ENCODE measurements around the gene ATP6V1E1.
"Not testable (repeated sequence)": the region's sequence is repeated elsewhere in the genome, so short reads cannot be mapped to it uniquely, and the experiment has no call there.

ATP6V1E1 gene

DNA sequence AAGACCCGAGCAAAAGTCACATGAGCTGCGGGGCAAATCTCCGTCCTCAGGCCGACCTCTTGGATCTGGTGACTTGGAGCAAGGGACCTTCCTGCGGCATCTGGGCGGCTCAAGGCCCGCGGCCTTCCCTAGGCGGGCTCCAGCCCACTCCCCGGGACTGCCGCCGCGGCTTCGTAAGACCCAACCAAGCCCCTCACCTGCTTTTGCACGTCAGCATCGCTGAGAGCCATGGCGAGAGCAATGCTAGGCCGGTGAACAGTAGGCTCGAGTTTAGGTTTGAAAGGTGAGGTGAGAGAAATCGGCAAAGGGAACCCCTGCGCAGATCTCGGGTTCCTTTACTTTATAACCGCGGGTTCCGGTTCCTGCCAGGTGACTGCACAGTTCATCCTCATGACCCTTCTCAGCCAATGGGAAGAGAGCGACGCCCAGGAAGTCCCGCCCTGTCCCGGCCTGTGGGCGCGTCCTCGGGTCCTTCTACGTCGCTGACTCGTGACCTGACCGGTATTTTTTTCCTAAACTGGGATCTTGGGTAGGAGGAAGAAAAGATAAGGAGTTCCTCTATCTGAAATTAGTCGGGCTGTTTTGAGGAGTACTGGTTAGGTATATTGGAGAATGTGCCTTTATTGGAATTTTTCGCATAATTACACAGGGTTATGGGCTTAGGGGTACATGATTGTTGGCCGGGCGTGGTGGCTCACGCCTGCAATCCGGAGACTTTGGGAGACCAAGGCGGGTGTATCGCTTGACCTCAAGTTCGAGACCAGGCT lies at the start of gene ATP6V1E1:
ATP6V1E1 (minus strand) TSS at position 344 of the 767 bp plus-strand sequence; CDS start at position 230, 114 bp downstream.
- DNase-seq (ENCODE audit: low spot score in 2 of 2) (peak; percentile 92 to 93), ATAC-seq (ENCODE audit: low read depth) (peak; percentile 99)
- Mint-ChIP-seq H3K4me3 (peak within 1 kb of the TSS; percentile 93), H3K27me3 (no peaks in the 10 kb centered on the region), H3K9me3 (no peaks in the 10 kb centered on the region), H3K27ac (peak within 1 kb of the TSS; percentile 98), H3K4me1 (peaks cover 9% of the 10 kb centered on the region), H3K36me3 (no peaks in the 10 kb centered on the region)

GRCh38 chr22:17675584-17675983 lies 47.0 kb upstream of the ATP6V1E1 start:
- peaks cover 5% of the 10 kb centered on the region for H3K4me1 Mint-ChIP-seq
- no peaks in the 10 kb centered on the region for H3K27me3 Mint-ChIP-seq
- peaks cover 4% of the 10 kb centered on the region for H3K36me3 Mint-ChIP-seq
- DNase-seq (ENCODE audit: low spot score in 2 of 2) (no peak), ATAC-seq (ENCODE audit: low read depth) (no peak)
- no peak overlapping the region for H3K4me3 Mint-ChIP-seq
- no peaks in the 10 kb centered on the region for H3K9me3 Mint-ChIP-seq
- H3K27ac Mint-ChIP-seq: no peak overlapping the region

DNA sequence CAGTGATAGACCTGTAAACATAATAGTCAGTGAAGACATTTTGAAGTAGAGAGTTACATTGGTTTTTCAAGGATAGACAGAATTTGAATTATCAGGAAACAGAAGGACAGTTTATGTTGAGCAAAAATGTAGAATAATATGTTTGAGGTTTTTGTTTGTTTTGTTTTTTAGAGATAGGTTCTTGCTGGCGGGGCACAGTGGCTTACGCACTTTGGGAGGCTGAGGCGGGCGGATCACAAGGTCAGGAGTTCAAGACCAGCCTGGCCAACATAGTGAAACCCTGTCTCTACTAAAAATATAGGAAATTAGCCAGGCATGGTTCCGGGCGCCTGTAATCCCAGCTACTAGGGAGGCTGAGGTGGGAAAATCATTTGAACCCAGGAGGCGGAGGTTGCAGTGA lies 45.6 kb upstream of the ATP6V1E1 start:
- DNase-seq (ENCODE audit: low spot score in 2 of 2): no peak
- Mint-ChIP-seq H3K4me1 (peaks cover 9% of the 10 kb centered on the region), H3K4me3 (no peak overlapping the region), H3K27ac (no peak overlapping the region), H3K27me3 (no peaks in the 10 kb centered on the region), H3K36me3 (peaks cover 10% of the 10 kb centered on the region), H3K9me3 (no peaks in the 10 kb centered on the region)
- ATAC-seq (ENCODE audit: low read depth): no peak

- Mint-ChIP-seq H3K27ac (no peak overlapping the region), H3K27me3 (no peaks in the 10 kb centered on the region), H3K4me1 (peaks cover 8% of the 10 kb centered on the region), H3K36me3 (peaks cover 7% of the 10 kb centered on the region), H3K4me3 (no peak overlapping the region), H3K9me3 (no peaks in the 10 kb centered on the region)
- DNase-seq (ENCODE audit: low spot score in 2 of 2) (no peak), ATAC-seq (ENCODE audit: low read depth) (no peak)
These were observed 44.0 kb upstream of the ATP6V1E1 start for GRCh38 chr22:17672417-17672991.

DNA sequence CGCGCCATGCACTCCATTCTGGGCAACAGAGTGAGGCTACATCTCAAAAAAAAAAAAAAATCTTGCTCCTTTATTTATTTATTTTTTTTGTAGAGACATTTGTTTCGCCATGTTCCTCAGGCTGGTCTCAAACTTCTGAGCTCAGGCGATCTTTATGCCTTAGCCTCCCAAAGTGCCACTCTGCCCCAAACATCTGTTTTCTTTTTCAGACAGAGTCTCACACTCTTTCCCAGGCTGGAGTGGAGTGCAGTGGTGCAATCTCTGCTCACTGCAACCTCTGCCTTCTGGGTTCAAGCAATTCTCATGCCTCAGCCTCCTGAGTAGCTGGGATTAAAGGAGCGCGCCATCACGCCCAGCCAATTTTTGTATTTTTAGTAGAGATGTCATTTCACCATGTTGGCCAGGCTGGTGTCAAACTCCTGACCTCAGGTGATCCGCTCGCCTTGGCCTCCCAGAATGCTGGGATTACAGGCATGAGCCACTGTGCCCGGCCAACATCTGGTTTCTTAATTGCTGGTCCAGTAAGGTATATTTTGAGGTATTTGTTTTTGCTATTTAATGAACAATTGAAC lies 43.1 kb upstream of the ATP6V1E1 start:
- DNase-seq (ENCODE audit: low spot score in 2 of 2); H3K4me3 Mint-ChIP-seq; H3K4me1 Mint-ChIP-seq; ATAC-seq (ENCODE audit: low read depth); H3K9me3 Mint-ChIP-seq; H3K27me3 Mint-ChIP-seq; H3K27ac Mint-ChIP-seq: not testable (repeated sequence)
- peaks cover 12% of the 10 kb centered on the region for H3K36me3 Mint-ChIP-seq

DNA sequence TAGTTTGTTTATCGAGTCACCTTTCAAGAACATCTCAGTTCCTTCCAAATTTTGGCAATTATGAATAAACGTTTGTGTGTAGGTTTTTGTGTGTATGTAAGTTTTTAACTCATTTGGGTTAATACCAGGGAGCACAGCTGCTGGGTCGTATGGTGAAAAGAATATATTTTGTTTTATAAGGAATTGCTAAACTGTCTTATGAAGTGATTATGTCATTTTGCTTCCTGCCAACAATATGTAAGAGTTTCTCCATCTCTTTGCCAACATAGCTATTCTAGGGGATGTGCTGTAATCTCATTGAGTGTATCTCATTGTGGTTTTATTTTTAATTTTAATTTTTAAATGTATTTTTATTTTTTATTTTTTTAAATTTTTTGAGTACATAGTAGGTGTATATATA lies 37.3 kb upstream of the ATP6V1E1 start:
- no peaks in the 10 kb centered on the region for H3K27me3 Mint-ChIP-seq
- no peak for DNase-seq (ENCODE audit: low spot score in 2 of 2)
- H3K9me3 Mint-ChIP-seq: peaks cover 5% of the 10 kb centered on the region
- no peak overlapping the region for H3K27ac Mint-ChIP-seq
- peaks cover 5% of the 10 kb centered on the region for H3K4me1 Mint-ChIP-seq
- H3K4me3 Mint-ChIP-seq: no peak overlapping the region
- peaks cover 33% of the 10 kb centered on the region for H3K36me3 Mint-ChIP-seq
- no peak for ATAC-seq (ENCODE audit: low read depth)

DNA sequence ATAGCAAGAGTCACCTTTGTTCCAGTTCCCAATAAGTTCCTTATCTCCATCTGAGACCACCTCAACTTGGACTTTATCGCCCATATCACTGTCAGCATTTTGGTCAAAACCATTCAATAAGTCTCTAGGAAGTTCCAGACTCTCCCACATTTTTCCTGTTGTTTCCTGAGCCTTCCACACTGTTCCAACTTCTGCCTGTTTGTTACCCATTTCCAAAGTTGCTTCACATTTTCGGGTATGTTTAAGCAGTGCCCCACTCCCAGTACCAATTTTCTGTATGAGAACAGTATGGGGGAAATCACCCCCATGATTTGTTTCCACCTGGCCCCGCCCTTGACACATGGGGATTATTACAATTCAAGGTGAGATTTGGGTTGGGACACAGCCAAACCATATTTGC lies 36.7 kb upstream of the ATP6V1E1 start:
- peaks cover 38% of the 10 kb centered on the region for H3K36me3 Mint-ChIP-seq
- DNase-seq (ENCODE audit: low spot score in 2 of 2): no peak
- no peak for ATAC-seq (ENCODE audit: low read depth)
- peaks cover 5% of the 10 kb centered on the region for H3K9me3 Mint-ChIP-seq
- no peak overlapping the region for H3K4me3 Mint-ChIP-seq
- peak overlapping the region; percentile 21 for H3K27ac Mint-ChIP-seq
- H3K4me1 Mint-ChIP-seq: peaks cover 5% of the 10 kb centered on the region
- no peaks in the 10 kb centered on the region for H3K27me3 Mint-ChIP-seq

GRCh38 chr22:17664414-17665055 lies 36.0 kb upstream of the ATP6V1E1 start:
- no peak for DNase-seq (ENCODE audit: low spot score in 2 of 2)
- H3K4me1 Mint-ChIP-seq: peaks cover 5% of the 10 kb centered on the region
- no peak overlapping the region for H3K4me3 Mint-ChIP-seq
- peaks cover 37% of the 10 kb centered on the region for H3K36me3 Mint-ChIP-seq
- no peak overlapping the region for H3K27ac Mint-ChIP-seq
- ATAC-seq (ENCODE audit: low read depth): no peak
- peaks cover 5% of the 10 kb centered on the region for H3K9me3 Mint-ChIP-seq
- no peaks in the 10 kb centered on the region for H3K27me3 Mint-ChIP-seq

GRCh38 chr22:17656870-17657395 lies 28.4 kb upstream of the ATP6V1E1 start:
- Mint-ChIP-seq H3K9me3 (no peaks in the 10 kb centered on the region), H3K4me3 (no peak overlapping the region), H3K4me1 (peaks cover 2% of the 10 kb centered on the region), H3K27ac (no peak overlapping the region), H3K27me3 (no peaks in the 10 kb centered on the region), H3K36me3 (peaks cover 10% of the 10 kb centered on the region)
- ATAC-seq (ENCODE audit: low read depth): no peak
- DNase-seq (ENCODE audit: low spot score in 2 of 2): no peak

GRCh38 chr22:17655289-17655688 lies 26.7 kb upstream of the ATP6V1E1 start:
- Mint-ChIP-seq H3K4me1 (peaks cover 2% of the 10 kb centered on the region), H3K36me3 (peaks cover 5% of the 10 kb centered on the region), H3K4me3 (no peak overlapping the region), H3K27ac (no peak overlapping the region), H3K27me3 (no peaks in the 10 kb centered on the region), H3K9me3 (no peaks in the 10 kb centered on the region)
- ATAC-seq (ENCODE audit: low read depth) (no peak), DNase-seq (ENCODE audit: low spot score in 2 of 2) (no peak)

- H3K27ac Mint-ChIP-seq: no peak overlapping the region
- no peak overlapping the region for H3K4me3 Mint-ChIP-seq
- no peak for ATAC-seq (ENCODE audit: low read depth)
- no peaks in the 10 kb centered on the region for H3K9me3 Mint-ChIP-seq
- H3K27me3 Mint-ChIP-seq: no peaks in the 10 kb centered on the region
- H3K36me3 Mint-ChIP-seq: peaks cover 2% of the 10 kb centered on the region
- no peak for DNase-seq (ENCODE audit: low spot score in 2 of 2)
- H3K4me1 Mint-ChIP-seq: peaks cover 5% of the 10 kb centered on the region
These were observed 20.0 kb upstream of the ATP6V1E1 start for GRCh38 chr22:17648569-17648968.

GRCh38 chr22:17647991-17648390 lies 19.4 kb upstream of the ATP6V1E1 start:
- peaks cover 3% of the 10 kb centered on the region for H3K4me1 Mint-ChIP-seq
- no peak for ATAC-seq (ENCODE audit: low read depth)
- no peak overlapping the region for H3K4me3 Mint-ChIP-seq
- no peak overlapping the region for H3K27ac Mint-ChIP-seq
- peaks cover 2% of the 10 kb centered on the region for H3K36me3 Mint-ChIP-seq
- no peaks in the 10 kb centered on the region for H3K9me3 Mint-ChIP-seq
- no peak for DNase-seq (ENCODE audit: low spot score in 2 of 2)
- H3K27me3 Mint-ChIP-seq: no peaks in the 10 kb centered on the region

DNA sequence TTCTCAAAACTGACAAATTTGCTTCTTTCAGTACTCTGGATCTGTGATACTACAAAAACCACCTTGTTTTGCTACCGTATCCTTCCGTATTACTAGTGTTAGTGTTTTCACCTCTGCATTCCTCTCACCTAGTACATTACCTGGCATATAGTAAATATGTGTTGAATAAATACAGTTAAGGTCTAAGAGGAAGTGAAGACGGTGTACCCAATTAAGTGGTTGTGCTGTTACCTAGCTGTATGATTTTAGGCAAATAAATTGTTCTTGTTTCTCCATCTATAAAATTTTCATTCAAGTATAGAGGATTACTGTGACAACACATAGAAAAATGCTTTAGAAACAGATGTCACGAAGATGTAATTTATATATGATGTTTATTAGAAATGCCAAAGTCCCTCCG lies 18.9 kb upstream of the ATP6V1E1 start:
- peaks cover 2% of the 10 kb centered on the region for H3K36me3 Mint-ChIP-seq
- H3K4me3 Mint-ChIP-seq: no peak overlapping the region
- H3K4me1 Mint-ChIP-seq: peaks cover 3% of the 10 kb centered on the region
- ATAC-seq (ENCODE audit: low read depth) (no peak), DNase-seq (ENCODE audit: low spot score in 2 of 2) (no peak)
- no peaks in the 10 kb centered on the region for H3K9me3 Mint-ChIP-seq
- H3K27me3 Mint-ChIP-seq: no peaks in the 10 kb centered on the region
- no peak overlapping the region for H3K27ac Mint-ChIP-seq

DNA sequence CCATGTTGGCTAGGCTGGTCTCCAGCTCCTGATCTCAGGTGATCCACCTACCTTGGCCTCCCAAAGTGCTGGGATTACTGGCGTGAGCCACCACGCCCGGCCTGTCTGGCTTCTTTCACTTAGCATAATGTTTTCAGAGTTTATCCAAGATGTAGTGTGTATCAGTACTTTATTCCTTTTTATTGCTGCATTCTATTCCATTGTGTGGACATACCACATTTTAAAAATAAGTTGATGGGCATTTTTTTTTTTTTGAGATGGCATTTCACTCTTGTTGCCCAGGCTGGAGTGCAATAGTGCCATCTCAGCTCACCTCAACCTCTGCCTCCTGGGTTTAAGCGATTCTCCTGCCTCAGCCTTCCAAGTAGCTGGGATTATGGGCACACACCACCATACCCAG lies 13.8 kb upstream of the ATP6V1E1 start:
- peaks cover 14% of the 10 kb centered on the region for H3K4me1 Mint-ChIP-seq

More for the DNA sequence above, 13.8 kb upstream of the ATP6V1E1 start:
- H3K27me3 Mint-ChIP-seq; H3K27ac Mint-ChIP-seq; ATAC-seq (ENCODE audit: low read depth); H3K4me3 Mint-ChIP-seq; H3K9me3 Mint-ChIP-seq; DNase-seq (ENCODE audit: low spot score in 2 of 2); H3K36me3 Mint-ChIP-seq: not testable (repeated sequence)

All from memory B cell (primary cell).